ENCODE results near the gene GALNT9. TPM values are rescaled to one million over a fixed set of nuclear protein-coding genes. Genes with fewer than 3 reads are reported as not detected.

GALNT9 gene
- total RNA-seq, 1 donor from 2014 or later: not detected

DNA sequence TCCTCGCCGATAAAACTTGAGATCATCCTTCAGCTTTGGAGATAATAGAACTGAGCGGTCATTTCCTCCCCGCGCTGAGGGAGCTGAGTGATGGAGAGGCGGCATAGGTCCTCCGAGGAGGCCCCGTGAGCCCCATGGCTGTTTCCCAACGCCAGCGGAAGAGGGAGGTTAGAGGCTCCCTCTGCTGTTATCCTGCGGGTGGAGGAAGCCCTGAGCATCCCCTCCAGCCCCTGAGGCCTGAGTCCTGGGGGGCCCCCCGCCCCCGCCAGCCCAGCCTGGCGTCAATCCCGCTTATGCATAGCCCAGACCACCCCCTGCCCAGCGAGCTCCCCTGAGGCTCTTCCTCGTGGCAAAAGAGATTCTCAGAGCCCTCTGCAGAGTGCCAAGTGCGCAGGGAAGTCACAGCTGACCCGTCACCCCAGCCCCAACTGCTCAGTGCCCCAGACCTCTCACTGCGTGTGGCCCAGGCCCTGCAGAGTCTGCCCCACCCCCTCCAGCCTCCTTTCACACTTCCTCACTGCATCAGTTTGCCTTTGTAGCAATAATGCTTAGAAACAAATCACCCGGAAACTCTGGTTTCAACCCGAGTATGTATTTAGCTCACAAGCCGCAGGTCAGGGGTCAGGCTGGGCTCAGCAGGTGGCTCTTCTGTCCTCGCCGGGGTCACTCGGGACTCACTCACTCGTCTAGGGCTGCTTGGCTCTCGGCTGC is 44.7 kb upstream of the GALNT9 start:
- FAIRE-seq (no peak), DNase-seq (ENCODE audit: low read depth) (no peak)
- TF ChIP-seq, protein P1, sequence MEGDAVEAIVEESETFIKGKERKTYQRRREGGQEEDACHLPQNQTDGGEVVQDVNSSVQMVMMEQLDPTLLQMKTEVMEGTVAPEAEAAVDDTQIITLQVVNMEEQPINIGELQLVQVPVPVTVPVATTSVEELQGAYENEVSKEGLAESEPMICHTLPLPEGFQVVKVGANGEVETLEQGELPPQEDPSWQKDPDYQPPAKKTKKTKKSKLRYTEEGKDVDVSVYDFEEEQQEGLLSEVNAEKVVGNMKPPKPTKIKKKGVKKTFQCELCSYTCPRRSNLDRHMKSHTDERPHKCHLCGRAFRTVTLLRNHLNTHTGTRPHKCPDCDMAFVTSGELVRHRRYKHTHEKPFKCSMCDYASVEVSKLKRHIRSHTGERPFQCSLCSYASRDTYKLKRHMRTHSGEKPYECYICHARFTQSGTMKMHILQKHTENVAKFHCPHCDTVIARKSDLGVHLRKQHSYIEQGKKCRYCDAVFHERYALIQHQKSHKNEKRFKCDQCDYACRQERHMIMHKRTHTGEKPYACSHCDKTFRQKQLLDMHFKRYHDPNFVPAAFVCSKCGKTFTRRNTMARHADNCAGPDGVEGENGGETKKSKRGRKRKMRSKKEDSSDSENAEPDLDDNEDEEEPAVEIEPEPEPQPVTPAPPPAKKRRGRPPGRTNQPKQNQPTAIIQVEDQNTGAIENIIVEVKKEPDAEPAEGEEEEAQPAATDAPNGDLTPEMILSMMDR (IDR thresholded peaks at IDR 0.05; ENCODE audit: insufficient read depth, low read length, severe bottlenecking): no peak
- no peaks in the 10 kb centered on the region for H3K36me3 ChIP-seq (ENCODE audit: control insufficient read depth, insufficient read depth, low read length)
- no peaks in the 10 kb centered on the region for H3K27me3 ChIP-seq (ENCODE audit: control insufficient read depth, insufficient read depth, low read length)
- H3K4me3 ChIP-seq (ENCODE audit: low read depth, low read length): no peak overlapping the region

DNA sequence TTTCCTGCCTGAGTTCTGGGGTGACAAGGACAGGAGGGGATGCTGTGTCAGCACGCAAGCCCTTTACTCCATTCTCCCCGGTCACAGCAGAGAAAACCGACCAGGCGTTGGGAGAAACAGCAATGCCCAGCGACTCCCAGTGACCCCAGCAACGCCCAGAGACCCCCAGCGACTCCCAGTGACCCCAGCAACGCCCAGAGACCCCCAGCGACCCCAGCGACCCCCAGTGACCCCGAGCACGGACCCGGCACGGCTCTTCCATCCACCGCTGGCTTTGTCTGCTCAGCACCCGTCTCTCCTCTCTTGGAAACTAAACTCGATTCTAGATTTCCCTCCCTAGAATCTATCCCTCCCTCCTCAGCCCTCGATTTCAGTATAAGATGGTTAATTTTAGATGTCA is 38.5 kb upstream of the GALNT9 start:
- no peaks in the 10 kb centered on the region for H3K36me3 ChIP-seq (ENCODE audit: control insufficient read depth, insufficient read depth, low read length)
- H3K4me3 ChIP-seq (ENCODE audit: low read depth, low read length): no peak overlapping the region
- no peaks in the 10 kb centered on the region for H3K27me3 ChIP-seq (ENCODE audit: control insufficient read depth, insufficient read depth, low read length)
- no peak for DNase-seq (ENCODE audit: low read depth)
- no peak for FAIRE-seq
- TF ChIP-seq, protein P1 (IDR thresholded peaks at IDR 0.05; ENCODE audit: insufficient read depth, low read length, severe bottlenecking): no peak

DNA sequence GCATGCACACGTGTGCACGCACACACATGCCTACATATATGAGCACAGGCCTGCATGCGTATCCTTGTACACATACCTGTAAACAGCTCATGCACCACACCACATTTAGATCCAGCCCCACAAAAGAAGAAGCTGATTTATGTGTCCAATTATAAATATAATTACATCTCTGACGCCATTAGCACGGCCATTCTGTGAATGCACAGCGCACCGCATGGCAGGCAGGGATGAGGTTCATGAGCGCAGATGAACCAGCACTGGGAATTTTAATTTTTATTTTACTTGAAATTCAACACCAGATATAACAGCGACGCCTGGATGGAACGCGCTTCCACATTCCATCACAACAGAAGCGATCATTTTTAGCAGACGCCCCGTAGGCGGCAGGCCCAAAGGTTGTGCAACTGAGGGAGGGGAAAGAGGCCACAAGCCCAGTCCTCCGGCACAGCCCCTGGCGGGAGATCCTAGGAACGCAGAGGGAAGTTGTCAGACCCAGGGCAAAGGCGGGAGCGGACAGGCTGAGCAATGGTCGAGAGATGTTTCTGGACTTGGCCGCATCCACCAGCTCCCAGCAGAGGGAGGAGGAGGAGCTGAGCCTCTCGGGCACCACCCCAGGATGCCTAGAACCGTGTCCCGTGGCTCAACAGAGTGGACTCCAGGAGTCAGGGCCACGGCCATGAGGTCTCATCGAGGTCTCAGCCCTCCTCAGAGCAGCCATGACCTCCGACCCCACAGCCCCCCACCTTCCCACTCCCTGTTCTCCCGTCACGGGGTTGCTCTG is 37.9 kb upstream of the GALNT9 start:
- Histone ChIP-seq H3K4me3 (ENCODE audit: low read depth, low read length) (no peak overlapping the region), H3K36me3 (ENCODE audit: control insufficient read depth, insufficient read depth, low read length) (no peaks in the 10 kb centered on the region), H3K27me3 (ENCODE audit: control insufficient read depth, insufficient read depth, low read length) (no peaks in the 10 kb centered on the region)
- FAIRE-seq: no peak
- no peak for DNase-seq (ENCODE audit: low read depth)
- TF ChIP-seq, protein P1 (IDR thresholded peaks at IDR 0.05; ENCODE audit: insufficient read depth, low read length, severe bottlenecking): no peak

DNA sequence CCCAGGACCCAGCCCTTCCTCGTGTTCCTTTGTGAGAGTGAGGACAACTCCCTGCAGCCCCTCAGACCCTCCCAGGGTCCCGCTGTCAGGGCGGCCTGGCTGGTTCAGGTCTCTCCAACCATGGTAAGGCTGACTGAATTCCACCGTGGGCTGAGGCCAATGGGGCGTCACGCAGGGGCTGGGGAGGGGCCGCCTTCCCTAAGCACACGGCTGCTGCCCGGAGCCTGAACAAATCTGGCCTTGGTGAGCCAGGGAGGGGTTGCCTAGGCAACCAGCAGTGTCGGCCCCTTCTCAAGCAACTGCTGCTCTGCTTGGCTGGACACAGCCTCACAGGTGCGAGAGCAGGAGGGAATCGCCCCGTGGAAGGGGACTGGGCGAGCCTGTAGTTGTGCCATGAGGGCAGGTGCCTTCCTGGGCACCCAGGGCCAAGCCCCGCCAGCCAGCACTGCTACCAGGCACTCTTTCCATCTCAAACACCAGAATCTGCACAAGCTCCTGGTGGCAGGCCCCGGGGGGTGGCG is 37.0 kb upstream of the GALNT9 start:
- no peaks in the 10 kb centered on the region for H3K36me3 ChIP-seq (ENCODE audit: control insufficient read depth, insufficient read depth, low read length)
- DNase-seq (ENCODE audit: low read depth) (no peak), FAIRE-seq (no peak)
- TF ChIP-seq, protein P1 (IDR thresholded peaks at IDR 0.05; ENCODE audit: insufficient read depth, low read length, severe bottlenecking): no peak
- H3K4me3 ChIP-seq (ENCODE audit: low read depth, low read length): no peak overlapping the region
- H3K27me3 ChIP-seq (ENCODE audit: control insufficient read depth, insufficient read depth, low read length): no peaks in the 10 kb centered on the region

DNA sequence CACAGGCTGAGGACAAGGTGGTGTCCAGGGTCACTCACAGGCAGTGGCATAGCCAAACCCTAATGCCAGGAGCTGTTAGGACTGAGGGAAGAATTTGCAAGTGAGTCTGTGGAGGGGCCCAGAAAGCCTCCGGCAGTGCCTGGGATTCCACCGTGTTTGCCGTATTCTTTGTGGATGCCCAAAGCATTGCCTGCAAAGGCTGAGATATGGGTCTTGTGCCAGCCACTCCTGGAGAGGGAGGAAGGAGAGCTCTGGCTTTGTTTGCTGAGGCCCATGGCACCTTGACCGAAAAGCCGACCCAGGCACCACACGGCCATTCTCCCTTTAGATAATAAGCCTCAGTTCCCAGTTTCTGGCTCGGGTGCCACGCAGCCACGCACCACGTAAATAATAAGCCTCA is 35.8 kb upstream of the GALNT9 start:
- Histone ChIP-seq H3K4me3 (ENCODE audit: low read depth, low read length) (no peak overlapping the region), H3K27me3 (ENCODE audit: control insufficient read depth, insufficient read depth, low read length) (no peaks in the 10 kb centered on the region), H3K36me3 (ENCODE audit: control insufficient read depth, insufficient read depth, low read length) (no peaks in the 10 kb centered on the region)
- DNase-seq (ENCODE audit: low read depth): no peak
- TF ChIP-seq, protein P1 (IDR thresholded peaks at IDR 0.05; ENCODE audit: insufficient read depth, low read length, severe bottlenecking): no peak
- FAIRE-seq: no peak
